ENCODE measurements around the gene COX6B1. TPM values are rescaled to one million over a fixed set of nuclear protein-coding genes. Genes with fewer than 3 reads are reported as not detected.
"Not testable (repeated sequence)": the region's sequence is repeated elsewhere in the genome, so short reads cannot be mapped to it uniquely, and the experiment has no call there.

COX6B1 gene
- total RNA-seq, 1 donor from 2014 or later: 459 TPM

DNA sequence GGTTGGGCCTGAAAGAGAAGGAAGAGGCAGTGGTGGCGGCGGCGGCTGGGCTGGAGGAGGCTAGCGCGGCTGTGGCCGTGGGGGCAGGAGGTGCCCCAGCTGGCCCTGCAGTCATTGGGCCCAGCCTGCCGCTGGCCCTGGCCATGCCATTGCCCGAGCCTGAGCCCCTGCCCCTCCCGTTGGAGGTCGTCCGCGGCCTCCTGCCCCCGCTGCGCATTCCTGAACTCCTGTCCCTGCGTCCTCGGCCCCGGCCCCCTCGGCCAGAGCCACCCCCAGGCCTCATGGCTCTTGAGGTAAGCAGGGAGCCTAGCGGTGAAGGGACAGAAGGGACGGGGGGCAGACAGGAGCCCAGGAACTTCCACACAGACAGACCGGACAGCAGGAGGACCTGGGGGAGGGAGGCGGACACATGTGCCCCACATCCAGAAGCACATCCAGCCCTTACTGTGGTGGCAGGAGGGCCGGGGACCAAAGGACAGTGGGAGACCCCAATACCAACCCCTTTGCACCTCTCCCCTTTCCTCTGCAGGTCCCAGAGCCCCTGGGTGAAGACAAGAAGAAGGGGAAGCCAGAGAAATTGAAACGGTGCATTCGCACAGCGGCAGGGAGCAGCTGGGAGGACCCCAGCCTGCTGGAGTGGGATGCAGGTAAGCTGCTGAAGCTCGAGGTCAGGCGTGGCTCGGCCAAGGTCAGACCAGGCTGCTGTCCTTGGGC lies 14.2 kb upstream of the COX6B1 start:
- DNase-seq (ENCODE audit: low spot score): no peak

DNA sequence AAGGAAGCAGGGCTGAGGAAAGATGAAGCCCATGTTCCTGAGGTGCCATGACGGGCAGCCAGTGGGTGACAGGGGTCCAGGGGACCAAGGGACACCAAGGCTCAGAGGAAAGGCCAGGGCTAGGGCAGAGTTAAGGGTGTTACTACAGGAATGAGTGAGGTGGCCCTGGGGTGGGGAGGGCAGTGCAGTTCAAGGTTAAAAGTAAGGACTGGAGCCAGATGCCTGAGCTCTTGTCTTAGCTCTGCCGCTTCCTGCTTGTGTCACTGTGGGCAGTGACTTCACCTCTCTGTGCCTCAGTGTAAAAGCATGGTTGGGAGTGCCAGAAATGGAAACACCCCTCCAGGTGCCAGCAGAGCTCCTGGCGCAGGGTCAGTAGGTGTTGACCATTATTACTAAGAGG lies 11.5 kb upstream of the COX6B1 start:
- DNase-seq (ENCODE audit: low spot score): no peak

DNA sequence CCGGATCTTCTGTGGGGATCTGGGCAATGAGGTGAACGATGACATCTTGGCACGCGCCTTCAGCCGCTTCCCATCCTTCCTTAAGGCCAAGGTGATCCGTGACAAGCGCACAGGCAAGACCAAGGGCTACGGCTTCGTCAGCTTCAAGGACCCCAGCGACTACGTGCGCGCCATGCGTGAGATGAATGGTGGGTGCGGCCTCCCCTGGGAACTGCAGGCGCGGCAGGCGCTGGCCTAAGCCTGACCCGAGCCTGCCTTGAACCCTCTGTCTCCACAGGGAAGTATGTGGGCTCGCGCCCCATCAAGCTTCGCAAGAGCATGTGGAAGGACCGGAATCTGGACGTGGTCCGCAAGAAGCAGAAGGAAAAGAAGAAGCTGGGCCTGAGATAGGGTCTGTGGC lies 11.0 kb upstream of the COX6B1 start:
- DNase-seq (ENCODE audit: low spot score): no peak

DNA sequence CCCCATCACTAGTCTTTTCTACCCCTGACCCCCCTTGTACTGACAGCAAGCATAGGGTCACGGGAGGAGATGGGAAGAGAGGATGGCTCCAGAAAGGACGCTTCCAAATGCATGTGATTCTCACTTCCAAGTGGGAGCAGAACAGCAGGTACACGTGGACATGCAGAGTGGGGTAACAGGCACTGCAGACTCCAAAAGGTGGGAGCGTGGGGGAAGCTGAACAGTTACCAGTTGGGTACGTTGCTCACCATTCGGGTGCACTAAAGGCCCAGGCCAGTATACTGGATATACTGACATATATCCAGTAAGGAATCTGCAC lies 8.8 kb upstream of the COX6B1 start:
- DNase-seq (ENCODE audit: low spot score): no peak

DNA sequence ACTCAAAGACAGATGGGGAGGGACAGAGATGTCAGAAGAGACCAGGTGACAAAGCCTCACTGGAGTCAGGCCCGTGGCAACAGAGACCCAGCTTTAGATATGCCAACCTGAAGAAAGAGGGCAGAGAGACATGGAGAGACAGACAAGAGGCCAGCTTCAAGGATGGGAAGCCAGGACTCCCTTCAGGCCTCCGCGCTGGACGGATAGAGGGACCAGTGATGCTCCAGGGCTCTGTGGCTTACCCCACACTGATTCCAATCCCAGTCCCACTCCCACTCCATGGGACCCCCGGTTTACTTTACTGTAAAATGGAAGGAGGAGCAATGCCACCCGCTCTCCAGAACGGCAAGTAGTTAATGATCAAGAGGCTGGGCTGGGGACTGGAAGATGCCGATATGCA lies 8.3 kb upstream of the COX6B1 start:
- no peak for DNase-seq (ENCODE audit: low spot score)

DNA sequence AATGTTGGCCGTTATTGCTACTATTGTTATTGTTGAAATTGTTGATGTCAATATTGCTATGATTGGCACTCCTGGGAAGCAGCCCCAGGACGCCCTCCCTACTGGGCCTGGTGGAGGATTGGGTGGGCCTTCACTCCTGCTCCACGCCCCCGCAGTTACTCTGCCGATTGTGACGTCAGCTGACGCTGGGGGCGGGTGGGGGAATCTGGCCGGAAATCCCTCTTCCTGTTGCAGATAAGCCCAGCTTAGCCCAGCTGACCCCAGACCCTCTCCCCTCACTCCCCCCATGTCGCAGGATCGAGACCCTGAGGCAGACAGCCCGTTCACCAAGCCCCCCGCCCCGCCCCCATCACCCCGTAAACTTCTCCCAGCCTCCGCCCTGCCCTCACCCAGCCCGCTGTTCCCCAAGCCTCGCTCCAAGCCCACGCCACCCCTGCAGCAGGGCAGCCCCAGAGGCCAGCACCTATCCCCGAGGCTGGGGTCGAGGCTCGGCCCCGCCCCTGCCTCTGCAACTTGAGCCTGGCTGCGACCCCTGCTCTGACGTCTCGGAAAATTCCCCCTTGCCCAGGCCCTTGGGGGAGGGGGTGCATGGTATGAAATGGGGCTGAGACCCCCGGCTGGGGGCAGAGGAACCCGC lies 6.5 kb upstream of the COX6B1 start, which contains the start of gene ETV2:
ETV2 (plus strand) TSS at position 231 of the 637 bp plus-strand sequence. CDS start 716 bp downstream, outside the sequence.
- peak; percentile 18 for DNase-seq (ENCODE audit: low spot score)

DNA sequence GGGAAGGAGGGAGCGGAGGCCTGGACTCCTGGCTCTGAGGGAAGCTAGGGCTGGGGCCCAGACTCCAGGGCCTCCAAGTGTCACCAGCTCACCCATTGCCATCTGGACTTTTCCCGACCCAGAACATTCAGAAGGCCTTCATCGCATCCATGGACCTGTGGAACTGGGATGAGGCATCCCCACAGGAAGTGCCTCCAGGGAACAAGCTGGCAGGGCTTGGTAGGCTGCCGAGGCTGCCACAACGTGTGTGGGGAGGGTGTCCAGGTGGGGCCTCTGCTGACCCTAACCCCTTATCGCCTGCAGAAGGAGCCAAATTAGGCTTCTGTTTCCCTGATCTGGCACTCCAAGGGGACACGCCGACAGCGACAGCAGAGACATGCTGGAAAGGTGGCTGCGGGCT lies 5.8 kb upstream of the COX6B1 start:
- DNase-seq (ENCODE audit: low spot score): no peak

DNA sequence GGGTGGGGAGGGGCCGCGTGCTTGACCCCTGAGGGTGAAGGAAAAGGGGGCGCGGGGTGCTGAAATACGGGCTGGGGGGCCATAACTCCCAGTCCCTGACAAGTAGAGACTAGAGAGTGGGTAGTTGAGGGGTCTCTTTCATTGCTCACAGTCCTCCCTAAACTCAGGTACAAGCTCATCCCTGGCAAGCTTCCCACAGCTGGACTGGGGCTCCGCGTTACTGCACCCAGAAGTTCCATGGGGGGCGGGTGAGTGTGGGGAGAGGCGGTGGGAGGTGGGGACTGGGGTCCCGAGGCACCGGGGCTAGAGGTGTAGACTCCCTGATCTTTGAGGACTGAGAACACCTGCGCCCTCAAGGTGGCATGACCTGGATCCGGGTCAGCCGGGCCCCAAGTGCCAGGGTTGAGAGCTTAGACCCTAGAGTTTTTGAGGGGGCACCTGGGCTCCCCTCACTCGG lies 5.3 kb upstream of the COX6B1 start:
- no peak for DNase-seq (ENCODE audit: low spot score)

DNA sequence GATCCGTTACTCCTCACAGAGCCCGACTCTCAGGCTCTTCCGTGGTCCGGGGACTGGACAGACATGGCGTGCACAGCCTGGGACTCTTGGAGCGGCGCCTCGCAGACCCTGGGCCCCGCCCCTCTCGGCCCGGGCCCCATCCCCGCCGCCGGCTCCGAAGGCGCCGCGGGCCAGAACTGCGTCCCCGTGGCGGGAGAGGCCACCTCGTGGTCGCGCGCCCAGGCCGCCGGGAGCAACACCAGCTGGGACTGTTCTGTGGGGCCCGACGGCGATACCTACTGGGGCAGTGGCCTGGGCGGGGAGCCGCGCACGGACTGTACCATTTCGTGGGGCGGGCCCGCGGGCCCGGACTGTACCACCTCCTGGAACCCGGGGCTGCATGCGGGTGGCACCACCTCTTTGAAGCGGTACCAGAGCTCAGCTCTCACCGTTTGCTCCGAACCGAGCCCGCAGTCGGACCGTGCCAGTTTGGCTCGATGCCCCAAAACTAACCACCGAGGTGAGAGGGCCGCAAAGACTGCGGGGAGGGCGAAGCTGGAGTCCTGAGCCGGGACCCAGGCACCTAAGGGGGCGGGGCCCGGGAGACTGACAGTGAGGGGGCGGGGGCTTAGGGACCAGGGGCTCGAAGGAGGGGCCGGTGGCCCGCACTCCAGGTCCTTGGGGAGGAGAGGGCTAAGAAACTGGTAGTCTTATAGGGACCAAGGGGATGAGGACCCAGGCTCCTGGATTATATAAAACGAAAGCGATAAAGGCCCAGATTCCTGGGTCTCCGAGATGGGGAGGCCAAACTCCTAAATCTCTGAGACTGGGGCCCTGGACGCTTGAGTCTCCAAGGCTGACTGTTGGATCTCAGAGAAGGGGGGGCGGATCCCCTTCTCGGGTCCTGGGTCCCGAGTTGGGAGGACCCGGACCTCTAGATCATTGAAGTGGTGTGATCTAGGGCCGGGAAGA lies 4.6 kb upstream of the COX6B1 start:
- DNase-seq (ENCODE audit: low spot score): peak; percentile 79

DNA sequence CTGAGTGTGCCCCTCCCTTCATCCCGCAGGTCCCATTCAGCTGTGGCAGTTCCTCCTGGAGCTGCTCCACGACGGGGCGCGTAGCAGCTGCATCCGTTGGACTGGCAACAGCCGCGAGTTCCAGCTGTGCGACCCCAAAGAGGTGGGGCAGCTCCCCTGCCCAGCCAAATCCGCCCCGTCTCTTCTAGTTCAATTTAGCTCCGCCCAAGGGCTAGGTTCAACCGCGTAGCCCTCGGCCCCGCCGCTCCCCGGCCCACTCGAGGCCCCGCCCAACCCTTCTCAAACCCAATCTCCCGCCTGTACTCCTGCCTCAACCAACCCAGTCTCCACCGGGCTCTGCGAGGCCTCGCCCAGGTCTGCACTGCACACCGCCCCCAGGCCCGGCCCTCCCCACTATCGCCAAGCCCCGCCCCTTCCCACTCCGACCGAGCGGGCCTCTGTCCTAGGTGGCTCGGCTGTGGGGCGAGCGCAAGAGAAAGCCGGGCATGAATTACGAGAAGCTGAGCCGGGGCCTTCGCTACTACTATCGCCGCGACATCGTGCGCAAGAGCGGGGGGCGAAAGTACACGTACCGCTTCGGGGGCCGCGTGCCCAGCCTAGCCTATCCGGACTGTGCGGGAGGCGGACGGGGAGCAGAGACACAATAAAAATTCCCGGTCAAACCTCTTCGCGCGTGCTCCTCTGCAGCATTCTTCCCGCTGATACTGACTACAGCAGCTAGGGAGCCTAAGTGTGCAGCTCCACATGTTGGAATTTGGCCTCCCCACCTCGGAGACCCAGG lies 3.7 kb upstream of the COX6B1 start:
- DNase-seq (ENCODE audit: low spot score): peak; percentile 95

DNA sequence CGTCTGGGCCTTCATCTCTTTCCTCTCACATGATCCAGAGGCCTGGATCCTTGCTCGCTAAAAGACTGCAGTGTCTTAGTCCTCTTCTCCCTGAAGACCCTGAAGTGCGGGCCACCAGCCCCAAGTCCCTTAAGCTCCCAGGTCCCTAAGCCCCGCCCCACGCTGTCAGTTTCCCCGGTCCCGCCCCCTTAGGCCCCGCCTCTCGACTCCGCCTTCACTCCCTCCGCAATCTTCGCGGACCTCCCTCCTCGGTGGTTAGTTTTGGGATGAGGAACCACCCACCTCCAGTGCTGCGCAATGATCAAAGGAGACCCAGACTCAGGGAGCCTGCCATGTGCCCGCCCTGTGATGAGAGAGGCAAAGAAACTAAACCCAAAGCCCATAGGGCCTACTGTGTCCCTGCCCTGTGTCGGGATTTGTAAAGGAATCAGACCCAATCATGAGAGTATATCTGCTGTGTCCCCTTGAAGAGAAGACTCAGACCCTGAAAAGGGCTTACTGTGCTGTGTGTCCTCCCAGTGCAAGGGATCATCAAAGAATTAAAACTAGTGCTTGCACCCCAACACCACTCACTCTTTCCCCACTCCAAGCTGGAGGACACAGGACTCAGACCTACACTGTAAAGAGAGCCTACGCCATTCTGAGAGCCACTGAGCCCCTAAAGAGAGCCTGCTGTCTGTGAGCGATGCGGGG lies 3.0 kb upstream of the COX6B1 start:
- peak; percentile 70 for DNase-seq (ENCODE audit: low spot score)

DNA sequence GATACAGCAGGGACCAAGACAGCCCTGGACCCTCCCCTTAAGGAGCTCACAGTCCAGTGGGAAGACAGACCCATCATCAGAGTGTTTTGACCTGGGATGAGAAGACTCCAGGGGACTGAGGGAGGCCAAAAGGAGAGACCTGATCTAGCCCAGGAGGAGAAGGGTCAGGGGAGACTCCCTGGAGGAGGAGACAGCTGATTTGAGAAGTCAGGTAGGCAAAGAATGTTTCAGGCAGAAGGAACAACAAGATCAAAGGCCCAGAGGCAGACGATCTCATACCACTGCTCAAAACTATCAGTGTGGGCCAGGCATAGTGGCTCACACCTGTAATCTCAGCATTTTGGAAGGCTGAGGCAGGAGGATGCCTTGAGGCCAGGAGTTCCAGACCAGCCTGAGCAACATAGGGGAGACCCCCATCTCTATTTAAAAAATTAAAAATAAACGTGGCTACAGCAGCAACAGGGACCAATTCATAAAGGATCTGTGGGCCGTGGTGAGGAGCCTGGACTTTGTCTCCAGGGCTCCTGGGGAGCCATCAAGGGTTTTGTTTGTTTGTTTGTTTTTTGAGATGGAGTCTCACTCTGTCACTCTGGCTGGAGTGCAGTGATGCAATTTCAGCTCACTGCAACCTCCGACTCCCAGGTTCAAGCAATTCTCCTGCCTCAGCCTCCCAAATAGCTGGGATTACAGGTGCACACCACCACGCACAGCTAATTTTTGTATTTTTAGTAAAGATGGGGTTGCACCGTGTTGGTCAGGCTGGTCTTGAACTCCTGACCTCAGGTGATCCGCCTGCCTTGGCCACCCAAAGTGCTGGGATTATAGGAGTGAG lies 2.2 kb upstream of the COX6B1 start:
- DNase-seq (ENCODE audit: low spot score): no peak

DNA sequence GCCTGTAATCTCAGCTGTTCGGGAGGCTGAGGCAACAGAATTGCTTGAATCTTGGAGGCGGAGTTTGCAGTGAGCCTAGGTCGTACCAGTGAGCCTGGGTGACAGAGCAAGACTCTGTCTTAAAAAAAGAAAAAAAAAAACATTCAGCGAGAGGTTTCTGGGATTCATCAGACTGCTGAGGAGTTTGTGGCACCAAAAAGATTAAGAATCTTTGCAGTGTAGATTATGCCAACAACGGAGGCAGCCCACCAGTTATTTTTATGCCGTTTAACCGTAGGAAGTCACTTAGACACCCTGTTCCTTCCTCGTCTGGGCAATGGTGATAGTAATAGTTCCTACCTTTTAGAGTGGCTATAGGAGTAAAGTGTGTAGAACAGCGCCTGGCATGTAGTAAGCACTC lies 2.5 kb downstream of the COX6B1 start:
- DNase-seq (ENCODE audit: low spot score): no peak

DNA sequence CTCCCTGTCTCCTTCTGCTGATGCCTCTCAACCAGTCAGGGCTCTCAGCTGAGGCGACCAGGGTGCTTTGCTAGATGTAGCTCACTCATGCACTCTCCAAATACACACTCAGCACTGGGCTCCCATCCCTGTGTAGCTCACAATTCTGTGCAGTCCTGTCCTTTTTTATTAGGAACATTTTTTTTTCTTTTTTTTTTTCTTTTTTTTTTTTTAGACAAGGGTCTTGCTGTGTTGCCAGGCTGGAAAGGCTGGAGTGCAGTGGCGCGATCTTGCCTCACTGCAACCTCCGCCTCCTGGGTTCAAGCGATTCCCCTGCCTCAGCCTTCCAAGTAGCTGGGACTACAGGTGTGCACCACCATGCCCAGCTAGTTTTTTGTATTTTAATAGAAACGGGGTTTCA lies 6.7 kb downstream of the COX6B1 start:
- DNase-seq (ENCODE audit: low spot score): not testable (repeated sequence)

DNA sequence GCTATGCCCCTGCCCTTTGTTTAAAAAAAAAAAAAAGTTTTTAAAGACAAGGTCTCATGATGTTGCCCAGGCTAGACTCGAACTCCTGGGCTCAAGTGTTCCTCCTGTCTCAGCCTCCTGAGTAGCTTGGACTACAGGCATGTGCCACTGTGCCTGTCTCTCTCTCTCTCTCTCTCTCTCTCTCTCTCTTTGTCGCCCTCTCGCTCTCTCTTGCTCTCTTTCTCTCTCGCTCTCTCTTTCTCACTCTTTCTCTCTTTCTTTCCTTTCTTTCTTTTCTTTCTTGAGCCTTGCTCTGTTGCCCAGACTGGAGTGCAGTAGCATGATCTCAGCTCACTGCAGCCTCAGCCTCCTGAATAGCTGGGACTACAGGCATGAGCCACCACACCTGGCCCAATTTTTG lies 7.5 kb downstream of the COX6B1 start:
- no peak for DNase-seq (ENCODE audit: low spot score)

DNA sequence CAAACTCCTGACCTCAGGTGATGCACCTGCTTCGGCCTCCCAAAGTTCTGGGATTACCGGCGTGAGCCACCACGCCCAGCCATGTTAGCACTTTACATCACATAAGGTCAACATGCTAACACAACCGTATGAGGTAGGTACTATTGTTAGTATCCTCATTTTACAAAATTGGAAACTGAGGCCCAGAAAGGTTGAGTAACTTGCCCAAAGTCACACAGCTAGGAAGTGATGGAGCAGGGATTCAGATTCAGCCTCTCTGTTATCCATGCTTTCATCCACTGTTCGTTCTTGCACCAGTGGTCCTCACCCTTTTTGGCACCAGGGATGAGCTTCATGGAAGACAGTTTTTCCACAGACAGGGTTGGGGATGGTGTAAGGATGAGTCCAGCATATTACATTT lies 8.6 kb downstream of the COX6B1 start:
- DNase-seq (ENCODE audit: low spot score): no peak

DNA sequence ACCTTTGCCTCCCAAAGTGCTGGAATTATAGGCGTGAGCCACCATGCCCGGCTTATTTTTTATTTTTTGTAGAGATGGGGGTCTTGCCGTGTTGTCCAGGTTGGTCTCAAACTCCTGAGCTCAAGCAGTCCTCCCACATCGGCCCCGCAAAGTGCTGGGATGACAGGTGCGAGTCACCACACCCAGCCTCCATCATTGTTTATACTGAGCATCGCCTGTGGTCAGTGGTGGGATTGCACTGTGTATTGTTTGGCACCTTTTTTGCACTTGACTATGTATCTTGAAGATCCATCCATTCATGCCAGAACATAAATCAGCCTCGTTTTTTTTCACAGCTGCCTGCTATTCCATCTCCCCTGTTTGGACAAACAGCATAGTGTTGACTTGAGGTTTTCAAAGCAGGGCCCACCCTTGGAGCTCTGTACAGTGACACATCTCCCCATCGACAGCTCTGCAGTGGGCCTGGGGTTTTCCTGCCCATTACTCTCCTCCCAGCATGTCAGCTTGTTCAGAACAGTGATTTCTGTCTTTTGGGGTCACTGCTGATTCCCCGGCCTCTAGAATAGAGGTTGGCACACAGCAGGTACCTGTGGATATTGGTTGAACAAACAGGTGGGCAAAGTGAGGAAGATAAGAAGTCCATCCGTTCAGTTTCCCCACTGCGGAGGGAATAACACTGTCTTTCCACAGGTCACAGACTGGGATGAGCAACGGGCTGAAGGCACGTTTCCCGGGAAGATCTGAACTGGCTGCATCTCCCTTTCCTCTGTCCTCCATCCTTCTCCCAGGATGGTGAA lies 10.0 kb downstream of the COX6B1 start:
- no peak for DNase-seq (ENCODE audit: low spot score)

DNA sequence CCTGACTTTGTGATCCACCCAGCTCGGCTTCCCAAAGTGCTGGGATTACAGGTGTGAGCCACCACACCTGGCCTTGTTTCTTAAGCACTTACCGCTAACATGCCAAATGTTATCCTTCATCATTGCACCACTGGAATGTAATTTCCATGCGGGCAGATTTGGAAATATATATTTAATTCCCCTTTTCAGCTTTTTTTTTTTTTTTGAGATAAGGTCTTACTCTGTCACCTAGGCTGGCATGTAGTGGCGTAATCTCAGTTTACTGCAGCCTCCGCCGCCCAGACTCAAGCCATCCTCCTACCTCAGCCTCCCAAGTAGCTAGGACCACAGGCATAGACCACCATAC lies 13.8 kb downstream of the COX6B1 start:
- DNase-seq (ENCODE audit: low spot score): no peak

DNA sequence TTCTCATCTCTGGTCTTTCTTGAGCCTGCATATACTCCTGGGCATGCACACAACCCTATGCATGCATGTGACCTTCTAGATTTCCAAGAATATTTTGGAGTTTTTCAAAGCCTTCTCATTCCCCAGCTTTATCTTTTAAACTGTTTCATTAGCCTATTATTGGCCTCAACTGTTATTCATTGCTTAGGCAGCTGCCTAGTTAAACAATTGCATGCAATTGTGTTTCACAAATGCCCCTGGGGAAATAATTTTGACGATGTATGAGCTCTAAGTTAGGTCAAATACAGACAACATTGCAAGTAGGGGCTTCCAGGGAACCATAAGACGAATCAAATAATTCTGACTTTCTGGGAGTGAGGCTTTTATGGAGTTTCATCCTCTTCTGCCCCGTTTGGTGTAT lies 15.9 kb downstream of the COX6B1 start:
- DNase-seq (ENCODE audit: low spot score): no peak

DNA sequence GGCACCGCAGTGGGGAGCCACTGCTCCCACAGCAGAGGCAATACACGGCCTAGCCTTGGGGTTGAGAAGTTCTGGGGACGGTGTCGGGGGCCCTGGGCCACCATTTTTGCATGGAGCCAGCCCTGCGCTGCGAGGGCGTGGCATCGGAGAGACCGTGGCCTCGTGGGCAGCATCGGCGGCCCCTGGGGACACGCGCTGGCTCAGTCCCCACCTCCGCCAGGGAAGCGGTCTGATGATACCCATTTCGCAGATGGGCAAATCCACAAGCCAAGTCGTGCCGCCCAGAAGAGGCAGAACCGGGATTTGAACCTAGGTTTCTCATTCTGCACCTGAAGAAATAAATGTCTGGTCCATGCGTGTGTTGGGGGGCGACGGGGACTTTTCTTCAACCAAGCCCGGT lies 17.0 kb downstream of the COX6B1 start:
- DNase-seq (ENCODE audit: low spot score): no peak
